GM21367 (cell line): ENCODE results near the gene OR51B4.
"Not testable (repeated sequence)": the region's sequence is repeated elsewhere in the genome, so short reads cannot be mapped to it uniquely, and the experiment has no call there.

Experiments
- ATAC-seq: cut with Tn5 transposase; IDR thresholded peaks from one replicate; pipeline ENCODE4 v1.9.1; 2021; ENCODE audit not compliant: unreplicated experiment

Gene OR51B4, protein sequence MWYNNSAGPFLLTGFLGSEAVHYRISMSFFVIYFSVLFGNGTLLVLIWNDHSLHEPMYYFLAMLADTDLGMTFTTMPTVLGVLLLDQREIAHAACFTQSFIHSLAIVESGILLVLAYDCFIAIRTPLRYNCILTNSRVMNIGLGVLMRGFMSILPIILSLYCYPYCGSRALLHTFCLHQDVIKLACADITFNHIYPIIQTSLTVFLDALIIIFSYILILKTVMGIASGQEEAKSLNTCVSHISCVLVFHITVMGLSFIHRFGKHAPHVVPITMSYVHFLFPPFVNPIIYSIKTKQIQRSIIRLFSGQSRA

DNA sequence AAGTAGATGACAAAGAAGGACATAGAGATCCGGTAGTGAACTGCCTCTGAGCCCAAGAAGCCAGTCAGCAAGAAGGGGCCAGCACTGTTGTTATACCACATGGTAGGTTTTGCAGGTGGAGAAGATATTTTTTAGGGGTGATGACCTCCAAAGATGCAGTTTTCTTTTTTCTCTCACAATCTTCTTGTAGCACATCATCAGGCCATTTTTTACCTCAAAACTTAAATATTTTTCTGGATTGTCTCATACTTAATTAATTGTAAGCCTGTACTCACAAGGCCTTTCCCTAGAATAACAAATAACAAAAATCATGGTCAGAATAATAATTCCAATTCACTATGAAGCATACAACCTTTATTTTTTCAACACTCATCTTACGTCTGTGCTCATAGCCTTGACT is at the start of gene OR51B4:
Gene OR51B4 (minus strand): TSS at position 101 of the 400 bp plus-strand sequence. CDS start 0 bp downstream, at position 101.
- no peak for ATAC-seq

DNA sequence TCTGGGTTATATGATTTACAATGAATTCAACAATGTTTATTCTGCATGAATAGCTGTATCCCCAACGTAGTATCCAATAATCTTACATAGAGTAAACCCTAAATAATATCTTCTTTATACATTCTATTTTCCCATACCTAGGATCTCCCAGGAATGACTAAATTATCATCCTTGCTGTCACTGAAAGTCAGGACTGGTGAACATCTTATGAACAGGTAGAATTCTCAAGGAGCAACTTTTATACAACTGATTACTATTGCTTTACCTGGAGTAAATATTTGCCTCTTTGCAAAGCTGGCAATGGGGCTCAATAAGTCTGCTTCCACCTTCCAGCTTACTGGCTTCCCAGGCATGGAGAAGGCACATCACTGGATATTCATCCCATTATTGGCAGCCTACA is 49.5 kb upstream of the OR51B4 start, which contains the start of gene OR51B6:
Gene OR51B6 (plus strand): TSS at position 301 of the 400 bp plus-strand sequence. CDS start 0 bp downstream, at position 301.
- no peak for ATAC-seq

DNA sequence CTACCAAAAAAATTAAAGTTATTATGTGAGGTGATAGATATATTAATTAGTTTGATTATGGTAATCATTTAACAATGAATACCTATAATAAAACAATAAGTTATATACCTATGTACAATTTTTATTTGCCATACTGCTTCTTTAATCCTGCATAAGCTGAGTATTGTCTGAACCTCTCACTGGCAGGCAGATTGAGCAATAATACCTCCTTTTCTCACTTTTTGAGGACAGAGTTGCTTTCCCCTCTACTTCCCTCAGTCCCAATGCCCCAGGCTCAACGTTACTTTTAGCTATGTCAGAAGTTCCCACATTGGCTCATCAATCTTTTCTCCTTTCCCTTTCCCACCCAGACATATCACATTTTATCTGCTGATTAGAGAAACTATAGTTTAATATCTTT is 47.8 kb upstream of the OR51B4 start:
- no peak for ATAC-seq

- ATAC-seq: no peak
Measured at GRCh38 chr11:5348551-5349194, 46.9 kb upstream of the OR51B4 start.

- no peak for ATAC-seq
Measured at GRCh38 chr11:5345831-5346230, 44.1 kb upstream of the OR51B4 start.

DNA sequence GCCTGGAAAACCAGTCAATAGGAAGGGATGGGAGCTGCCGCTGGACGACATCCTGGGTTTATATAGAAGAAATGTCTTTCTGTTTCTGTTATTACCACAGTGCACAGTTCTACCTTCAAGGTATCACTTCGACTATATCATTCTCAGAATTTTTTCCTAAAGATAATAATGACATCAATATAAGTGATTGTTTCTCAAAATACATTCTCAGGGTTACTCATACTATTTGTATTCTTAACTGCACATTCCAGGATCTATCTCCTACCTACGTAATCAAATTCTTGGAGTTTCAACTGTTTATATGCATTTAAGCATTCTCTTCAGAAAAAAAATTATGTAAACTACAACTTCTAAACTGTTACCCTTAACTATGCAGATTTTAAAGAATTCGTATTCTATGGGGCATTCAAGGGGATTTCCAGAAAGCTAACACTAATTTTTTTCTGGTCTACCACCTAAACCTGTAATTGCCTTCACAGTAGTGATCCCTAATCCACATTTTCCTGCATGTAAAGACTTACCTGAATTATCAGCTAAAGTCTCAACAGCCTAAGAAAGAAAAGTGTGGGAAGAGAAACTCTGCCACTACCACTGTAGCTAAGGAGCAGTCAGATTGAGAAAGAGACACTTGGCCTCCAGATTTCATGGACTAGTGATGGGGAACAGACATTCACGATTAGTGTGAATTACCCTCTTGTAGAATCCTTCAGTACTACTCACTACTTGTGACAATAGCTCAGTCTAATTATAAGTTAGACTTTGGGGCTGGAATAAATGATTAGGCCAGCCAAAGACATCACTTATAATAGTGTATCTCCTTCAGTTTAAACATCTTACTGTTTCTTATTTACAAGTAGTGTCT is 42.0 kb upstream of the OR51B4 start, which contains the start of gene OR51B5:
Gene OR51B5 (minus strand): TSS at position 51 of the 862 bp plus-strand sequence. CDS start 0 bp downstream, at position 51.
- ATAC-seq: no peak

DNA sequence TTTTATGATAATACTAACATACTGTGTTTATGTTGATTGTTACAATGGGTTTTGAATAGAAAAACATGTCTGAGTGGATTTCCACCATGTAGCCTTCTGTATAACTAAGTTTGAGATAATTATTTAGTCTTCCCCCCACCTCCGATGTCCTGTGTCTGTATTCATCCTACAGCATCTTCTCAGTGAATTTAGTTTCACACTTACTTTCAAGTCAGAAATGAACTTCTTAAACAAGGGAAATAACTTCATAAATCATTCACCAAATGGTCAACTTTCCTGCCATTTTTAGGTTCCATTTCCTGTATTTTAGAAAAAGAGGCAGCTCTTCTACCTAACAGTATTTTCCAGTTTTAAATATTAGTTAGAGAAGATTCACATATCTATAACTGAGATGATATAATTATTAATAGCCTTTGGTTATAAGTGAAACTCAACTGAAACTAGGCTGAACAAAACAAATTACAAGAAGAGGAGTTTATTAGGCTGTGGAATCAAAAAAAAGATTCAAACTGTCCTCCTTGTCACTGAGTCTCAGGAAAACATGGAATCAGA is 38.1 kb upstream of the OR51B4 start:
- ATAC-seq: peak; percentile 56

GRCh38 chr11:5337253-5337652 is 35.5 kb upstream of the OR51B4 start:
- ATAC-seq: not testable (repeated sequence)

- ATAC-seq: no peak
Measured at GRCh38 chr11:5336331-5336730, 34.6 kb upstream of the OR51B4 start.

DNA sequence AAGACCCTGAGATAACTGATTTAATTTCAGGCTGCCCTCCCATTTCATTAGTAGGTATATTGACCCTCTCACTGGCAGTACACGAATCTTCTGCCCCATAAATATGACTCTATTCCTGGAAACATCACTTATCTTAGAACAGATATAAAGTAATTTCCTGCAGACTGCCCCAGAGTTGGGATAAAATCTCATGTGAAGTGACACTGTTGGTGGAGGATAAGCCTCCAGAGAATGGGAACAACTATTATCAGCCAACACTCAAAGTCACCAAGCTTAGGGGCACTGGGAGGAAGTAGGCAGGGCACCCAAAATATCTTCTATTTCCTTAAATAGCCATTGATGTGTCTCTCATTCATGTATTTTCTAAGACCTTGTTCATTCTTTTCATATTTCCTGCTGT is 33.4 kb upstream of the OR51B4 start:
- ATAC-seq: no peak

DNA sequence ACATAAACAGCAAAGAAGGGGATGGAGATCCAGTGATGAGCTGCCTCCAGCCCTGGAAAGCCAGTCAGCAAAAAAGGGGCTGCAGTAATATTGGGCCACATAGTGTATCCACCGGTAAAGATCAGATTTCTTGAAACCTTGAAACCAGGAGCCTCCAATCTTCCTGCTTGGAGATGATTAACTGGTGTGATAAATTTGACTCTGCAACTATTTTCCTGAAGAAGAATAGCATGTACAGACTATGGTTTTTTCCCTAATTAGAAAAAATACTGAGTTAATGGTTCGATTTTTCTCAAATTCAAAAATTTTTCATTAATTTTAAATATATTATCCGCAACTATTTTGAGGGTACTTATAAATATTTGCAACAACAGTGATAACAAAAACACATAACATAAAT is 22.5 kb upstream of the OR51B4 start, which contains the start of gene OR51B2:
Gene OR51B2 (minus strand): TSS at position 101 of the 400 bp plus-strand sequence. CDS start 0 bp downstream, at position 101.
- no peak for ATAC-seq

GRCh38 chr11:5317292-5317691 is 15.5 kb upstream of the OR51B4 start:
- no peak for ATAC-seq

GRCh38 chr11:5313326-5314023 is 11.7 kb upstream of the OR51B4 start:
- not testable (repeated sequence) for ATAC-seq

DNA sequence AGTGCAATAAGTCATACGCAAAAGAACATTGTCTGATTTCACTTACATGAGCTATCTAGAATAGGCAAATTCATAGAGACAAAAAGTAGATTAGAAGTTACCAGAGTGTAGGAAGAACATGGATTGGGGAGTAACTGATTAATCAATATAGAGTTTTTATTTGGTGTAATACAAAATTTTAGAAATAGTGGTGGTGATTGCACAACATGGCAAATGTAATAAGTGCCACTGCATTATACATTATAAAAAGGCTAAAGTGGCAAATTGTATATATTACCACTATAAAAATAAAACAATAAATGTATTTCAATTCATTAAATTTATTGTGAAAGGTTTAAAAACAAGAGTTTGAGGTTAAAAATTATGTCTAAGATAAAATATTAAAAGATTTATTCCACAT is 8.7 kb upstream of the OR51B4 start:
- no peak for ATAC-seq

DNA sequence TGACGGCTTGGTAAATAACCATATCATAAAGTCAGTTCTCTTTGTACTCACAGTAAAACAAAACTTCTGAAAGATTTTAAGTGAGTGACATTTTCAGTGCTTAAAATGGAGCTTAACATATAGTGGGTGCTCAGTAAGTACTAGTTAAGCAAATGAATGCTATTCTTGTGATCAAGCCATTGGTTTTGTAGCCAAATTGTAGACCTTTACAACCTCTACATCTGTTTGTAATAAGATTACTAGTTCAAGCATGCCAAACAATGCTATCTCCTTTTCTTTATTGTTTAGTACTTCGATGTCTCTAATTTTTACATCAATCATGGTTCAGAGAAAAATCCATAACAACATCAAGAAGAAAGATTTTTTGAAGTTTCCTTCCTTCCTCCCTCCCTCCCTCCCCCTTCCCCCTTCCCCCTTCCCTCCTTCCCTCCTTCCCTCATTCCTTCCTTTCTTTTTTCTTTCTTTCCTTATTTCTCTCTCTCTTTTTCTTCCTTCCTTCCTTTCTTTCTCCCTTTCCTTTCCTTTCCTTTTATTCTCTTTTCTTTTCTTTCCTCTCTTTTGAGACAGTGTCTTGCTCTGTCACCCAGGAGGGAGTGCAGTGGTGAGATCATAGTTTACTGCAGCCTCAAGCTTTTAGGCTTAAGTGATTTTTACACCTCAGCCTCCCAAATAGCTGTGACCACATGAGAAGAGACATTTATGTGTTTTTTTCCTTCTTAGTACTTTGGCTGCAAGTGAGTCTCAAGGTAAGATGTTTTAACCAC is 5.7 kb upstream of the OR51B4 start:
- no peak for ATAC-seq

DNA sequence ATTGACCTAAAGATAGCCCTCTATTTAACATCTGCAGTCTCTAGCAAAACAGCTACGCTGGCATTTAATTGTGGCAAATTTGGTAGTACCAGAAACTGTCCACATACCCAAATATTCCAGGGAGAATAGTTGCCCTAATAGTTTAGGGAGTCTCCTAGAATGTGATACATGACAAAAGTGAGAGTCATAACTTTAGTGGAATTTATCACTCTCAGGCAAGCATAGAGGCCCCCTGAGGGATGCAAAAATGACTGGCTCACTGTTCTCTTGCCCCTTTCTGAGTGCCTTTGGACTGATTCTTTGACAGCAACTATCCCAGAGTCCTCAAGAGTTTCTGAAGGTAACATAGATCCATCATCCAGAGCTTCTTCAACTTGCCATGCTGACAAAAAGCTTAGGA is 2.3 kb upstream of the OR51B4 start:
- ATAC-seq: no peak

GRCh38 chr11:5303626-5304025 is 1.9 kb upstream of the OR51B4 start:
- ATAC-seq: no peak

DNA sequence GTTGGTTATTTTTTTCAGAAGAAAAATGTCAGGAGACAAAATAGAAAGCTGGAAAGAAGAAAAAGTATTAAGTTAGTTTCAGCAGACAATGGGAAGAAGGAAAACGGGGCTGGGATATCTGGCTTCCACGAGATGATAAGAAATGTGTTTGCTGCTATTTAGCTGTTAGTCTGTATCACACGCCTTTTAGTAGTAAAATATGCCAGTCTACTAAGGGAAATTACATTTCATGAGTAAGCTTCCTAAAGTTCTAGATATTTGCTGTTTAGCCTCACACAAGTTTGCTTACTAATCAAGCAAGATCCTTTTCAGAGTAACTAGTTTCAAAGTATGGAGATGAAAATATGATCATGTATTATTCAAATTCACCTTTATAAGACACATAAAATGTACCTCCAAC is 1.5 kb downstream of the OR51B4 start:
- ATAC-seq: no peak

DNA sequence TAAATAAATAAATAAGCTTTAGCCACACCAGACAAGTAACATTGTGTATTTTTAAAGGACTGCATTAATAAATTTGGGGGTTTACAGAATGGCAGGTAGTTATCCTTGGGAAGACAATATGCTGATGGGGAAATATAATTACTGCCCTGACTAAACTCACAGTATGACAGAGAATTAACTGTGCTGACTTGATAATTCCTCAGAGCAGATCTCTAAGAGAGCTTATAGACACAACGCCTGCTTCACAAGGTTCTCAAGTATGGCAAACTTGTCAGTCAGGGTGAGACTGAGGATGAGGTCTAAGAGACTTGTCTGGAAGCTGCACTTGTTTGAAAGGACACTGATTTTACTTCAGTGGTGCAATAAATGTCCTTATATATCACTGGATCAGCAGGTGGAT is 3.3 kb downstream of the OR51B4 start:
- no peak for ATAC-seq
